HG03521 (cell line): ENCODE measurements around the gene AKAP12.

Experiments used
- ATAC-seq: cut with Tn5 transposase; IDR thresholded peaks from one replicate; pipeline ENCODE4 v1.9.1; 2021; ENCODE audit warnings: mild to moderate bottlenecking, moderate library complexity; ENCODE audit not compliant: unreplicated experiment

Gene AKAP12

GRCh38 chr6:151402228-151402627 is 162.5 kb downstream of the AKAP12 start:
- no peak for ATAC-seq

- no peak for ATAC-seq
Measured at GRCh38 chr6:151403919-151404308, 164.1 kb downstream of the AKAP12 start.
